WTC11 (cell line): ENCODE results near the gene EPHA2. TPM values are rescaled to one million over a fixed set of nuclear protein-coding genes. Genes with fewer than 3 reads are reported as not detected.

Experiments used
- ATAC-seq: fragments of 200-7000 bp; cut with Tn5 transposase; 2 replicates; pipeline ENCODE4 v1.10.0; 2021; ENCODE audit warnings: mild to moderate bottlenecking, moderate library complexity
- CTCF ChIA-PET: fragments of 300-600 bp; sonication (Branson Sonifier 250); formaldehyde crosslinking; loops from one replicate; lab custom pipeline; 2021; ENCODE audit warnings: antibody characterized with exemption; lab: Charles Lee
- POLR2A ChIA-PET: fragments of 350-600 bp; sonication (Branson Sonifier 250); formaldehyde crosslinking; loops from one replicate; lab custom pipeline; 2021; ENCODE audit warnings: antibody characterized with exemption; lab: Charles Lee
- DNase-seq: peaks from one replicate; pipeline ENCODE4 v3.0.0; 2021; ENCODE audit warnings: low spot score
- H3K27ac Mint-ChIP-seq: 2 replicates; pipeline ENCODE4 v1.8.0; 2021; ENCODE audit warnings: mixed read lengths
- H3K27me3 Mint-ChIP-seq: 2 replicates; pipeline ENCODE4 v1.8.0; 2021; ENCODE audit warnings: low read depth, mild to moderate bottlenecking, moderate library complexity, mixed read lengths
- H3K36me3 Mint-ChIP-seq: 2 replicates; pipeline ENCODE4 v1.8.0; 2021; ENCODE audit warnings: mixed read lengths
- H3K4me1 Mint-ChIP-seq: 2 replicates; pipeline ENCODE4 v1.8.0; 2022; ENCODE audit warnings: mixed read lengths
- H3K4me3 Mint-ChIP-seq: 2 replicates; pipeline ENCODE4 v1.8.0; 2021; ENCODE audit warnings: mild to moderate bottlenecking, moderate library complexity, mixed read lengths
- H3K9me3 Mint-ChIP-seq: 2 replicates; pipeline ENCODE4 v1.8.0; 2021; ENCODE audit warnings: mixed read lengths
- ATF1 ChIP-seq: sonication (generic); formaldehyde crosslinking; IDR thresholded peaks from 2 replicates; pipeline ENCODE4 v1.8.1; 2023; ENCODE audit warnings: mild to moderate bottlenecking, moderate library complexity, missing genetic modification reagents
- FOXJ3 ChIP-seq: sonication (generic); formaldehyde crosslinking; IDR thresholded peaks from 2 replicates; pipeline ENCODE4 v1.9.0; 2021; ENCODE audit warnings: missing genetic modification reagents, mild to moderate bottlenecking, borderline replicate concordance
- FOXK1 ChIP-seq: sonication (generic); formaldehyde crosslinking; IDR thresholded peaks from 2 replicates; pipeline ENCODE4 v1.8.0; 2022; ENCODE audit warnings: mild to moderate bottlenecking, moderate library complexity, missing genetic modification reagents
- GTF2I ChIP-seq: fragments of 250-450 bp; sonication (Bioruptor Pico); conservative IDR thresholded peaks from 2 replicates; pipeline ENCODE4 v1.4.0; 2021; ENCODE audit warnings: mild to moderate bottlenecking
- TEAD1 ChIP-seq: sonication (generic); formaldehyde crosslinking; IDR thresholded peaks from 2 replicates; pipeline ENCODE4 v1.8.0; 2022; ENCODE audit warnings: mild to moderate bottlenecking, missing genetic modification reagents
- ZNF423 ChIP-seq: fragments of 250-450 bp; sonication (Bioruptor Pico); IDR thresholded peaks from 2 replicates; pipeline ENCODE4 v2.1.2; 2022; ENCODE audit warnings: mild to moderate bottlenecking, moderate library complexity
- total RNA-seq: library from RNA; stranded (reverse); gene quantifications from 3 replicates; pipeline ENCODE4 v1.2.3, GENCODE V29; 2021
- TF ChIP-seq, protein P1 (sequence below): sonication (generic); formaldehyde crosslinking; IDR thresholded peaks from 2 replicates; pipeline ENCODE4 v1.8.1; 2023; ENCODE audit warnings: mild to moderate bottlenecking, missing genetic modification reagents, borderline replicate concordance
- TF ChIP-seq, protein P2 (sequence below): sonication (generic); formaldehyde crosslinking; IDR thresholded peaks from 2 replicates; pipeline ENCODE4 v1.8.0; 2022; ENCODE audit warnings: mild to moderate bottlenecking, missing genetic modification reagents
- TF ChIP-seq, protein P3 (sequence below): sonication (generic); formaldehyde crosslinking; IDR thresholded peaks from 2 replicates; pipeline ENCODE4 v1.8.1; 2022; ENCODE audit warnings: mild to moderate bottlenecking, missing genetic modification reagents, moderate library complexity, borderline replicate concordance
- TF ChIP-seq, protein P4 (sequence below): sonication (generic); formaldehyde crosslinking; conservative IDR thresholded peaks from 2 replicates; pipeline ENCODE4 v1.8.1; 2023; ENCODE audit warnings: mild to moderate bottlenecking, low read depth, missing genetic modification reagents, moderate library complexity
- TF ChIP-seq, protein P5 (sequence below): sonication (generic); formaldehyde crosslinking; IDR thresholded peaks from 2 replicates; pipeline ENCODE4 v1.8.1; 2023; ENCODE audit warnings: mild to moderate bottlenecking, missing genetic modification reagents, moderate library complexity
- TF ChIP-seq, protein P6 (sequence below): sonication (generic); formaldehyde crosslinking; IDR thresholded peaks from 2 replicates; pipeline ENCODE4 v1.8.1; 2023; ENCODE audit warnings: mild to moderate bottlenecking, missing genetic modification reagents
- TF ChIP-seq, protein P7 (sequence below): fragments of 250-450 bp; sonication (Bioruptor Pico); IDR thresholded peaks from 2 replicates; pipeline ENCODE4 v1.9.0; 2021; ENCODE audit warnings: mild to moderate bottlenecking, borderline replicate concordance
- TF ChIP-seq, protein P8 (sequence below): sonication (generic); formaldehyde crosslinking; IDR thresholded peaks from 2 replicates; pipeline ENCODE4 v1.8.1; 2023; ENCODE audit warnings: mild to moderate bottlenecking, moderate library complexity, missing genetic modification reagents
- TF ChIP-seq, protein P9 (sequence below): fragments of 250-450 bp; sonication (Bioruptor Pico); IDR thresholded peaks from 2 replicates; pipeline ENCODE4 v2.1.2; 2022; ENCODE audit warnings: mild to moderate bottlenecking, moderate library complexity
- TF ChIP-seq, protein P10 (sequence below): sonication (generic); formaldehyde crosslinking; IDR thresholded peaks from 2 replicates; pipeline ENCODE4 v1.8.0; 2023; ENCODE audit warnings: missing genetic modification reagents

The EPHA2 gene
- total RNA-seq, 1 experiment from 2014 or later = 44.4 TPM

DNA sequence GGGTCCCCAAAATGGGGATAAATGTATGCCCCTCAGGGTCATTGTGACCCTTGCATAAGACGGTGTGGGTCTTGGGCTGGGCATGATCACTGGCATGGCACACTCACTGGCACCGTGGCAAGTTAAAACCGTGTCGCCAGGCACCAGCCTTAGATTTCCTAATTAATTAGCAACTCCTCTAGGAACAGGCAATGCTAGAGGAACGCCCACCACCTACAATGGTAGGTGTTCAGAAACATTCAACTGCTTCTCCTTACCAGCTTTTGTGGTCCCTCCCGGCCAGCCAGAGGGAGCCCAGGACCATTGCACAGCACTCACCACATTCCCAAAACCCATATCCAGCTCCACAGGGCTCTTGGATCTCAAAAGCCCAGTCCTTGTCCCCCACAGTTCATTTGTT is 36.4 kb downstream of the EPHA2 start:
- ChIA-PET POLR2A (no interaction called here), CTCF (interaction anchor here (0.7 to 8.2 kb wide), 4 partner anchors 36 to 43 kb away, joined by 3 to 61 read pairs (median 14); partner anchors contain the start of gene EPHA2)
- peaks cover 4% of the 10 kb centered on the region for H3K36me3 Mint-ChIP-seq
- DNase-seq (no peak), ATAC-seq (no peak)
- TF ChIP-seq, protein P1, sequence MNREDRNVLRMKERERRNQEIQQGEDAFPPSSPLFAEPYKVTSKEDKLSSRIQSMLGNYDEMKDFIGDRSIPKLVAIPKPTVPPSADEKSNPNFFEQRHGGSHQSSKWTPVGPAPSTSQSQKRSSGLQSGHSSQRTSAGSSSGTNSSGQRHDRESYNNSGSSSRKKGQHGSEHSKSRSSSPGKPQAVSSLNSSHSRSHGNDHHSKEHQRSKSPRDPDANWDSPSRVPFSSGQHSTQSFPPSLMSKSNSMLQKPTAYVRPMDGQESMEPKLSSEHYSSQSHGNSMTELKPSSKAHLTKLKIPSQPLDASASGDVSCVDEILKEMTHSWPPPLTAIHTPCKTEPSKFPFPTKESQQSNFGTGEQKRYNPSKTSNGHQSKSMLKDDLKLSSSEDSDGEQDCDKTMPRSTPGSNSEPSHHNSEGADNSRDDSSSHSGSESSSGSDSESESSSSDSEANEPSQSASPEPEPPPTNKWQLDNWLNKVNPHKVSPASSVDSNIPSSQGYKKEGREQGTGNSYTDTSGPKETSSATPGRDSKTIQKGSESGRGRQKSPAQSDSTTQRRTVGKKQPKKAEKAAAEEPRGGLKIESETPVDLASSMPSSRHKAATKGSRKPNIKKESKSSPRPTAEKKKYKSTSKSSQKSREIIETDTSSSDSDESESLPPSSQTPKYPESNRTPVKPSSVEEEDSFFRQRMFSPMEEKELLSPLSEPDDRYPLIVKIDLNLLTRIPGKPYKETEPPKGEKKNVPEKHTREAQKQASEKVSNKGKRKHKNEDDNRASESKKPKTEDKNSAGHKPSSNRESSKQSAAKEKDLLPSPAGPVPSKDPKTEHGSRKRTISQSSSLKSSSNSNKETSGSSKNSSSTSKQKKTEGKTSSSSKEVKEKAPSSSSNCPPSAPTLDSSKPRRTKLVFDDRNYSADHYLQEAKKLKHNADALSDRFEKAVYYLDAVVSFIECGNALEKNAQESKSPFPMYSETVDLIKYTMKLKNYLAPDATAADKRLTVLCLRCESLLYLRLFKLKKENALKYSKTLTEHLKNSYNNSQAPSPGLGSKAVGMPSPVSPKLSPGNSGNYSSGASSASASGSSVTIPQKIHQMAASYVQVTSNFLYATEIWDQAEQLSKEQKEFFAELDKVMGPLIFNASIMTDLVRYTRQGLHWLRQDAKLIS = no peak
- no peak for TF ChIP-seq TEAD1 (CRISPR knock-in tag)
- no peak for TF ChIP-seq FOXK1 (CRISPR knock-in tag)
- TF ChIP-seq, protein P2, sequence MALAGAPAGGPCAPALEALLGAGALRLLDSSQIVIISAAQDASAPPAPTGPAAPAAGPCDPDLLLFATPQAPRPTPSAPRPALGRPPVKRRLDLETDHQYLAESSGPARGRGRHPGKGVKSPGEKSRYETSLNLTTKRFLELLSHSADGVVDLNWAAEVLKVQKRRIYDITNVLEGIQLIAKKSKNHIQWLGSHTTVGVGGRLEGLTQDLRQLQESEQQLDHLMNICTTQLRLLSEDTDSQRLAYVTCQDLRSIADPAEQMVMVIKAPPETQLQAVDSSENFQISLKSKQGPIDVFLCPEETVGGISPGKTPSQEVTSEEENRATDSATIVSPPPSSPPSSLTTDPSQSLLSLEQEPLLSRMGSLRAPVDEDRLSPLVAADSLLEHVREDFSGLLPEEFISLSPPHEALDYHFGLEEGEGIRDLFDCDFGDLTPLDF (CRISPR knock-in tag) = no peak
- TF ChIP-seq, protein P3, sequence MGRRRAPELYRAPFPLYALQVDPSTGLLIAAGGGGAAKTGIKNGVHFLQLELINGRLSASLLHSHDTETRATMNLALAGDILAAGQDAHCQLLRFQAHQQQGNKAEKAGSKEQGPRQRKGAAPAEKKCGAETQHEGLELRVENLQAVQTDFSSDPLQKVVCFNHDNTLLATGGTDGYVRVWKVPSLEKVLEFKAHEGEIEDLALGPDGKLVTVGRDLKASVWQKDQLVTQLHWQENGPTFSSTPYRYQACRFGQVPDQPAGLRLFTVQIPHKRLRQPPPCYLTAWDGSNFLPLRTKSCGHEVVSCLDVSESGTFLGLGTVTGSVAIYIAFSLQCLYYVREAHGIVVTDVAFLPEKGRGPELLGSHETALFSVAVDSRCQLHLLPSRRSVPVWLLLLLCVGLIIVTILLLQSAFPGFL (CRISPR knock-in tag) = no peak
- TF ChIP-seq, protein P4, sequence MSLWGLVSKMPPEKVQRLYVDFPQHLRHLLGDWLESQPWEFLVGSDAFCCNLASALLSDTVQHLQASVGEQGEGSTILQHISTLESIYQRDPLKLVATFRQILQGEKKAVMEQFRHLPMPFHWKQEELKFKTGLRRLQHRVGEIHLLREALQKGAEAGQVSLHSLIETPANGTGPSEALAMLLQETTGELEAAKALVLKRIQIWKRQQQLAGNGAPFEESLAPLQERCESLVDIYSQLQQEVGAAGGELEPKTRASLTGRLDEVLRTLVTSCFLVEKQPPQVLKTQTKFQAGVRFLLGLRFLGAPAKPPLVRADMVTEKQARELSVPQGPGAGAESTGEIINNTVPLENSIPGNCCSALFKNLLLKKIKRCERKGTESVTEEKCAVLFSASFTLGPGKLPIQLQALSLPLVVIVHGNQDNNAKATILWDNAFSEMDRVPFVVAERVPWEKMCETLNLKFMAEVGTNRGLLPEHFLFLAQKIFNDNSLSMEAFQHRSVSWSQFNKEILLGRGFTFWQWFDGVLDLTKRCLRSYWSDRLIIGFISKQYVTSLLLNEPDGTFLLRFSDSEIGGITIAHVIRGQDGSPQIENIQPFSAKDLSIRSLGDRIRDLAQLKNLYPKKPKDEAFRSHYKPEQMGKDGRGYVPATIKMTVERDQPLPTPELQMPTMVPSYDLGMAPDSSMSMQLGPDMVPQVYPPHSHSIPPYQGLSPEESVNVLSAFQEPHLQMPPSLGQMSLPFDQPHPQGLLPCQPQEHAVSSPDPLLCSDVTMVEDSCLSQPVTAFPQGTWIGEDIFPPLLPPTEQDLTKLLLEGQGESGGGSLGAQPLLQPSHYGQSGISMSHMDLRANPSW (CRISPR knock-in tag) = no peak
- TF ChIP-seq ZNF423 (CRISPR knock-in tag) = no peak
- TF ChIP-seq, protein P5, sequence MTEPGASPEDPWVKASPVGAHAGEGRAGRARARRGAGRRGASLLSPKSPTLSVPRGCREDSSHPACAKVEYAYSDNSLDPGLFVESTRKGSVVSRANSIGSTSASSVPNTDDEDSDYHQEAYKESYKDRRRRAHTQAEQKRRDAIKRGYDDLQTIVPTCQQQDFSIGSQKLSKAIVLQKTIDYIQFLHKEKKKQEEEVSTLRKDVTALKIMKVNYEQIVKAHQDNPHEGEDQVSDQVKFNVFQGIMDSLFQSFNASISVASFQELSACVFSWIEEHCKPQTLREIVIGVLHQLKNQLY (CRISPR knock-in tag) = no peak
- no peak for TF ChIP-seq GTF2I
- TF ChIP-seq ATF1 = no peak
- TF ChIP-seq, protein P6, sequence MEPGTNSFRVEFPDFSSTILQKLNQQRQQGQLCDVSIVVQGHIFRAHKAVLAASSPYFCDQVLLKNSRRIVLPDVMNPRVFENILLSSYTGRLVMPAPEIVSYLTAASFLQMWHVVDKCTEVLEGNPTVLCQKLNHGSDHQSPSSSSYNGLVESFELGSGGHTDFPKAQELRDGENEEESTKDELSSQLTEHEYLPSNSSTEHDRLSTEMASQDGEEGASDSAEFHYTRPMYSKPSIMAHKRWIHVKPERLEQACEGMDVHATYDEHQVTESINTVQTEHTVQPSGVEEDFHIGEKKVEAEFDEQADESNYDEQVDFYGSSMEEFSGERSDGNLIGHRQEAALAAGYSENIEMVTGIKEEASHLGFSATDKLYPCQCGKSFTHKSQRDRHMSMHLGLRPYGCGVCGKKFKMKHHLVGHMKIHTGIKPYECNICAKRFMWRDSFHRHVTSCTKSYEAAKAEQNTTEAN = no peak
- TF ChIP-seq, protein P7, sequence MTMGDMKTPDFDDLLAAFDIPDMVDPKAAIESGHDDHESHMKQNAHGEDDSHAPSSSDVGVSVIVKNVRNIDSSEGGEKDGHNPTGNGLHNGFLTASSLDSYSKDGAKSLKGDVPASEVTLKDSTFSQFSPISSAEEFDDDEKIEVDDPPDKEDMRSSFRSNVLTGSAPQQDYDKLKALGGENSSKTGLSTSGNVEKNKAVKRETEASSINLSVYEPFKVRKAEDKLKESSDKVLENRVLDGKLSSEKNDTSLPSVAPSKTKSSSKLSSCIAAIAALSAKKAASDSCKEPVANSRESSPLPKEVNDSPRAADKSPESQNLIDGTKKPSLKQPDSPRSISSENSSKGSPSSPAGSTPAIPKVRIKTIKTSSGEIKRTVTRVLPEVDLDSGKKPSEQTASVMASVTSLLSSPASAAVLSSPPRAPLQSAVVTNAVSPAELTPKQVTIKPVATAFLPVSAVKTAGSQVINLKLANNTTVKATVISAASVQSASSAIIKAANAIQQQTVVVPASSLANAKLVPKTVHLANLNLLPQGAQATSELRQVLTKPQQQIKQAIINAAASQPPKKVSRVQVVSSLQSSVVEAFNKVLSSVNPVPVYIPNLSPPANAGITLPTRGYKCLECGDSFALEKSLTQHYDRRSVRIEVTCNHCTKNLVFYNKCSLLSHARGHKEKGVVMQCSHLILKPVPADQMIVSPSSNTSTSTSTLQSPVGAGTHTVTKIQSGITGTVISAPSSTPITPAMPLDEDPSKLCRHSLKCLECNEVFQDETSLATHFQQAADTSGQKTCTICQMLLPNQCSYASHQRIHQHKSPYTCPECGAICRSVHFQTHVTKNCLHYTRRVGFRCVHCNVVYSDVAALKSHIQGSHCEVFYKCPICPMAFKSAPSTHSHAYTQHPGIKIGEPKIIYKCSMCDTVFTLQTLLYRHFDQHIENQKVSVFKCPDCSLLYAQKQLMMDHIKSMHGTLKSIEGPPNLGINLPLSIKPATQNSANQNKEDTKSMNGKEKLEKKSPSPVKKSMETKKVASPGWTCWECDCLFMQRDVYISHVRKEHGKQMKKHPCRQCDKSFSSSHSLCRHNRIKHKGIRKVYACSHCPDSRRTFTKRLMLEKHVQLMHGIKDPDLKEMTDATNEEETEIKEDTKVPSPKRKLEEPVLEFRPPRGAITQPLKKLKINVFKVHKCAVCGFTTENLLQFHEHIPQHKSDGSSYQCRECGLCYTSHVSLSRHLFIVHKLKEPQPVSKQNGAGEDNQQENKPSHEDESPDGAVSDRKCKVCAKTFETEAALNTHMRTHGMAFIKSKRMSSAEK (CRISPR knock-in tag) = no peak
- TF ChIP-seq, protein P8, sequence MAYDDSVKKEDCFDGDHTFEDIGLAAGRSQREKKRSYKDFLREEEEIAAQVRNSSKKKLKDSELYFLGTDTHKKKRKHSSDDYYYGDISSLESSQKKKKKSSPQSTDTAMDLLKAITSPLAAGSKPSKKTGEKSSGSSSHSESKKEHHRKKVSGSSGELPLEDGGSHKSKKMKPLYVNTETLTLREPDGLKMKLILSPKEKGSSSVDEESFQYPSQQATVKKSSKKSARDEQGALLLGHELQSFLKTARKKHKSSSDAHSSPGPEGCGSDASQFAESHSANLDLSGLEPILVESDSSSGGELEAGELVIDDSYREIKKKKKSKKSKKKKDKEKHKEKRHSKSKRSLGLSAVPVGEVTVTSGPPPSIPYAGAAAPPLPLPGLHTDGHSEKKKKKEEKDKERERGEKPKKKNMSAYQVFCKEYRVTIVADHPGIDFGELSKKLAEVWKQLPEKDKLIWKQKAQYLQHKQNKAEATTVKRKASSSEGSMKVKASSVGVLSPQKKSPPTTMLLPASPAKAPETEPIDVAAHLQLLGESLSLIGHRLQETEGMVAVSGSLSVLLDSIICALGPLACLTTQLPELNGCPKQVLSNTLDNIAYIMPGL (CRISPR knock-in tag) = no peak
- TF ChIP-seq, protein P9, sequence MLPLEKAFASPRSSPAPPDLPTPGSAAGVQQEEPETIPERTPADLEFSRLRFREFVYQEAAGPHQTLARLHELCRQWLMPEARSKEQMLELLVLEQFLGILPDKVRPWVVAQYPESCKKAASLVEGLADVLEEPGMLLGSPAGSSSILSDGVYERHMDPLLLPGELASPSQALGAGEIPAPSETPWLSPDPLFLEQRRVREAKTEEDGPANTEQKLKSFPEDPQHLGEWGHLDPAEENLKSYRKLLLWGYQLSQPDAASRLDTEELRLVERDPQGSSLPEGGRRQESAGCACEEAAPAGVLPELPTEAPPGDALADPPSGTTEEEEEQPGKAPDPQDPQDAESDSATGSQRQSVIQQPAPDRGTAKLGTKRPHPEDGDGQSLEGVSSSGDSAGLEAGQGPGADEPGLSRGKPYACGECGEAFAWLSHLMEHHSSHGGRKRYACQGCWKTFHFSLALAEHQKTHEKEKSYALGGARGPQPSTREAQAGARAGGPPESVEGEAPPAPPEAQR (CRISPR knock-in tag) = no peak
- TF ChIP-seq, protein P10, sequence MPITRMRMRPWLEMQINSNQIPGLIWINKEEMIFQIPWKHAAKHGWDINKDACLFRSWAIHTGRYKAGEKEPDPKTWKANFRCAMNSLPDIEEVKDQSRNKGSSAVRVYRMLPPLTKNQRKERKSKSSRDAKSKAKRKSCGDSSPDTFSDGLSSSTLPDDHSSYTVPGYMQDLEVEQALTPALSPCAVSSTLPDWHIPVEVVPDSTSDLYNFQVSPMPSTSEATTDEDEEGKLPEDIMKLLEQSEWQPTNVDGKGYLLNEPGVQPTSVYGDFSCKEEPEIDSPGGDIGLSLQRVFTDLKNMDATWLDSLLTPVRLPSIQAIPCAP (CRISPR knock-in tag) = no peak
- TF ChIP-seq FOXJ3 = no peak
- H3K4me3 Mint-ChIP-seq = no peak overlapping the region
- no peaks in the 10 kb centered on the region for H3K27me3 Mint-ChIP-seq
- H3K27ac Mint-ChIP-seq = no peak overlapping the region
- peaks cover 71% of the 10 kb centered on the region for H3K4me1 Mint-ChIP-seq
- H3K9me3 Mint-ChIP-seq = no peaks in the 10 kb centered on the region
